H9 (cell line): ENCODE results near the gene DISP3. TPM values are rescaled to one million over a fixed set of nuclear protein-coding genes. Genes with fewer than 3 reads are reported as not detected.
A peak's percentile ranks its signal among the peaks of the same experiment; 100 is the strongest.

ENCODE experiments used
- DNase-seq: peaks from one replicate; pipeline ENCODE4 v3.0.0-alpha.2; 2017
- H2AFZ ChIP-seq: one replicate; pipeline ENCODE4 v1.6.1; 2013; ENCODE audit warnings: mild to moderate bottlenecking, low read length, control low read depth, moderate library complexity
- H2AK5ac ChIP-seq: 2 replicates; pipeline ENCODE4 v1.6.1; 2013; ENCODE audit warnings: low read length, control low read depth, mixed read lengths; ENCODE audit not compliant: insufficient read length
- H2BK120ac ChIP-seq: one replicate; pipeline ENCODE4 v1.6.1; 2013; ENCODE audit warnings: low read depth, mild to moderate bottlenecking, low read length, control low read depth, inconsistent platforms; ENCODE audit not compliant: poor library complexity, severe bottlenecking
- H2BK12ac ChIP-seq: 2 replicates; pipeline ENCODE4 v1.6.1; 2013; ENCODE audit warnings: low read length, control low read depth, mixed read lengths, low read depth; ENCODE audit not compliant: insufficient read length
- H2BK15ac ChIP-seq: 2 replicates; pipeline ENCODE4 v1.6.1; 2013; ENCODE audit warnings: low read depth, low read length, control low read depth
- H2BK20ac ChIP-seq: one replicate; pipeline ENCODE4 v1.6.1; 2013; ENCODE audit warnings: low read depth, mild to moderate bottlenecking, low read length, control low read depth, inconsistent platforms; ENCODE audit not compliant: poor library complexity, severe bottlenecking
- H2BK5ac ChIP-seq: 2 replicates; pipeline ENCODE4 v1.6.1; 2013; ENCODE audit warnings: low read length, control low read depth, mixed read lengths; ENCODE audit not compliant: insufficient read length
- H3K14ac ChIP-seq: 2 replicates; pipeline ENCODE4 v1.6.1; 2013; ENCODE audit warnings: low read length, control low read depth; ENCODE audit not compliant: insufficient read depth
- H3K18ac ChIP-seq: 2 replicates; pipeline ENCODE4 v1.6.1; 2013; ENCODE audit warnings: low read depth, mild to moderate bottlenecking, mixed read lengths, low read length, control low read depth; ENCODE audit not compliant: insufficient read length
- H3K23ac ChIP-seq: 2 replicates; pipeline ENCODE4 v1.6.1; 2013; ENCODE audit warnings: low read length, control low read depth, mixed read lengths, low read depth; ENCODE audit not compliant: insufficient read length
- H3K23me2 ChIP-seq: 2 replicates; pipeline ENCODE4 v1.6.1; 2013; ENCODE audit warnings: low read depth, mild to moderate bottlenecking, mixed read lengths, low read length, control low read depth; ENCODE audit not compliant: insufficient read length, poor library complexity, severe bottlenecking
- H3K27ac ChIP-seq: 2 replicates; pipeline ENCODE4 v1.5.1; 2013; ENCODE audit warnings: low read length, control low read depth, mixed read lengths, low read depth; ENCODE audit not compliant: insufficient read length
- H3K27me3 ChIP-seq: 2 replicates; pipeline ENCODE4 v1.6.1; 2013; ENCODE audit warnings: low read length, control low read depth, inconsistent platforms; ENCODE audit not compliant: insufficient read depth
- H3K4ac ChIP-seq: 2 replicates; pipeline ENCODE4 v1.6.1; 2013; ENCODE audit warnings: low read depth, mild to moderate bottlenecking, control low read depth, inconsistent platforms, low read length, moderate library complexity
- H3K4me1 ChIP-seq: 2 replicates; pipeline ENCODE4 v1.6.1; 2013; ENCODE audit warnings: low read length, control low read depth, inconsistent platforms; ENCODE audit not compliant: insufficient read depth
- H3K4me2 ChIP-seq: 2 replicates; pipeline ENCODE4 v1.6.1; 2013; ENCODE audit warnings: low read length, control low read depth, mixed read lengths; ENCODE audit not compliant: insufficient read length, insufficient read depth
- H3K56ac ChIP-seq: 2 replicates; pipeline ENCODE4 v1.6.1; 2013; ENCODE audit warnings: low read depth, mild to moderate bottlenecking, mixed read lengths, low read length, control low read depth; ENCODE audit not compliant: insufficient read length
- H3K79me1 ChIP-seq: 2 replicates; pipeline ENCODE4 v1.6.1; 2013; ENCODE audit warnings: low read depth, mild to moderate bottlenecking, moderate library complexity, low read length, control low read depth, inconsistent platforms; ENCODE audit not compliant: insufficient read depth, poor library complexity, severe bottlenecking
- H3K79me2 ChIP-seq: 2 replicates; pipeline ENCODE4 v1.6.1; 2013; ENCODE audit warnings: low read length, control low read depth, inconsistent platforms; ENCODE audit not compliant: insufficient read depth
- H3K9ac ChIP-seq: 2 replicates; pipeline ENCODE4 v1.6.1; 2013; ENCODE audit warnings: low read length, control low read depth, mixed read lengths; ENCODE audit not compliant: insufficient read length; ENCODE audit errors: extremely low read depth
- H3K9me3 ChIP-seq: one replicate; pipeline ENCODE4 v1.6.1; 2013; ENCODE audit warnings: low read depth, low read length, inconsistent platforms; ENCODE audit not compliant: control insufficient read depth
- H3T11ph ChIP-seq: one replicate; pipeline ENCODE4 v1.6.1; 2013; ENCODE audit warnings: mild to moderate bottlenecking, low read length, control low read depth, inconsistent platforms
- H4K20me1 ChIP-seq: one replicate; pipeline ENCODE4 v1.6.1; 2013; ENCODE audit not compliant: control insufficient read depth, insufficient read length, insufficient read depth
- H4K5ac ChIP-seq: 2 replicates; pipeline ENCODE4 v1.6.1; 2013; ENCODE audit warnings: low read depth, mild to moderate bottlenecking, mixed read lengths, low read length, control low read depth; ENCODE audit not compliant: insufficient read length
- H4K8ac ChIP-seq: replicated peaks from 2 replicates; pipeline ENCODE4 v1.6.1; 2013; ENCODE audit warnings: low read length, control low read depth, mixed read lengths, low read depth; ENCODE audit not compliant: insufficient read length
- H4K91ac ChIP-seq: 2 replicates; pipeline ENCODE4 v1.6.1; 2013; ENCODE audit warnings: low read depth, mild to moderate bottlenecking, moderate library complexity, mixed read lengths, low read length, control low read depth; ENCODE audit not compliant: insufficient read length
- H3K27ac Mint-ChIP-seq, 3 experiments: 2 replicates in 2 of 3; 3 replicates in 1 of 3; pipeline ENCODE4 v1.8.0; 2020 to 2021; ENCODE audit warnings: mixed read lengths in 3 of 3, mild to moderate bottlenecking in 1 of 3, moderate library complexity in 1 of 3
- H3K27me3 Mint-ChIP-seq: 2 replicates; pipeline ENCODE4 v1.8.0; 2021; ENCODE audit warnings: low read depth, mild to moderate bottlenecking, moderate library complexity, mixed read lengths
- H3K36me3 Mint-ChIP-seq, 3 experiments: 2 replicates in 2 of 3; 3 replicates in 1 of 3; pipeline ENCODE4 v1.8.0; 2020 to 2021; ENCODE audit warnings: low read depth in 3 of 3, mixed read lengths in 3 of 3; ENCODE audit not compliant: insufficient read depth in 1 of 3
- H3K4me1 Mint-ChIP-seq, 2 experiments: 2 replicates each; pipeline ENCODE4 v1.8.0; 2020; ENCODE audit warnings: mixed read lengths in 2 of 2
- H3K4me3 Mint-ChIP-seq, 2 experiments: 2 replicates in 1 of 2; 3 replicates in 1 of 2; pipeline ENCODE4 v1.8.0; 2020 to 2021; ENCODE audit warnings: mild to moderate bottlenecking in 2 of 2, mixed read lengths in 2 of 2, moderate library complexity in 1 of 2
- H3K9me3 Mint-ChIP-seq, 2 experiments: 2 replicates in 1 of 2; 3 replicates in 1 of 2; pipeline ENCODE4 v1.8.0; 2020; ENCODE audit warnings: mild to moderate bottlenecking in 2 of 2, mixed read lengths in 2 of 2, moderate library complexity in 1 of 2
- CTCF ChIP-seq: fragments of 200-600 bp; sonication (generic); conservative IDR thresholded peaks from 3 replicates; pipeline ENCODE4 v1.8.0; 2021; ENCODE audit warnings: antibody characterized with exemption, mild to moderate bottlenecking
- WGBS: extraction: QIAGEN DNeasy Blood & Tissue Kit; methylation state at CpG from one replicate; pipeline ENCODE4 v1.1.7; 2013; ENCODE audit warnings: missing lambda C conversion rate, low lambda C conversion rate, mixed read lengths; ENCODE audit not compliant: insufficient read length; ENCODE audit errors: extremely low coverage; 5-methylcytosine and 5-hydroxymethylcytosine counted together
- total RNA-seq: library from RNA; stranded (reverse); gene quantifications from 2 replicates; pipeline ENCODE4 v1.2.1, GENCODE V29; 2021

Gene DISP3
- total RNA-seq, 1 experiment from 2014 or later, result 3.5 TPM

- H3K9me3 Mint-ChIP-seq, result no peaks in the 10 kb centered on the region; a peak in 1 of 5 replicates
- Histone ChIP-seq H2BK20ac (no peak overlapping the region), H3K23ac (no peak overlapping the region), H3K27me3 (no peaks in the 10 kb centered on the region), H2BK15ac (no peak overlapping the region), H3T11ph (no peak overlapping the region), H3K23me2 (no peaks in the 10 kb centered on the region), H3K56ac (no peak overlapping the region), H2AK5ac (no peak overlapping the region), H4K8ac (no peak overlapping the region), H3K4me1 (no peaks in the 10 kb centered on the region; the same call in 1 of the 2 replicates), H3K27ac (no peak overlapping the region), H3K79me1 (no peaks in the 10 kb centered on the region), H3K9me3 (no peaks in the 10 kb centered on the region), H3K4me2 (no peak overlapping the region), H2BK120ac (no peak overlapping the region), H2BK5ac (no peak overlapping the region), H4K5ac (no peak overlapping the region), H3K9ac (no peak overlapping the region), H3K18ac (no peak overlapping the region), H2AFZ (no peak overlapping the region), H3K79me2 (no peaks in the 10 kb centered on the region), H4K91ac (no peak overlapping the region), H3K14ac (no peak overlapping the region), H3K4ac (no peak overlapping the region), H4K20me1 (no peaks in the 10 kb centered on the region), H2BK12ac (no peak overlapping the region)
- no peak overlapping the region; a peak in 1 of 7 replicates for H3K27ac Mint-ChIP-seq
- H3K4me3 Mint-ChIP-seq, result no peak overlapping the region
- H3K27me3 Mint-ChIP-seq, result no peaks in the 10 kb centered on the region
- WGBS, result no CpG with 5 or more reads among the region's 13 CpGs
- TF ChIP-seq CTCF, result no peak
- H3K36me3 Mint-ChIP-seq, result peaks cover 2 to 5% (median 2%) of the 10 kb centered on the region in 3 experiments; a peak in 2 of 7 replicates
- peak; percentile 18 for DNase-seq
- peaks cover 9 to 15% of the 10 kb centered on the region in 2 experiments for H3K4me1 Mint-ChIP-seq
Measured at GRCh38 chr1:11528611-11529261, 49.8 kb downstream of the DISP3 start.
